Measurements from ENCODE around the gene ARHGAP27.
"Not testable (repeated sequence)": the region's sequence is repeated elsewhere in the genome, so short reads cannot be mapped to it uniquely, and the experiment has no call there.

The ARHGAP27 gene

DNA sequence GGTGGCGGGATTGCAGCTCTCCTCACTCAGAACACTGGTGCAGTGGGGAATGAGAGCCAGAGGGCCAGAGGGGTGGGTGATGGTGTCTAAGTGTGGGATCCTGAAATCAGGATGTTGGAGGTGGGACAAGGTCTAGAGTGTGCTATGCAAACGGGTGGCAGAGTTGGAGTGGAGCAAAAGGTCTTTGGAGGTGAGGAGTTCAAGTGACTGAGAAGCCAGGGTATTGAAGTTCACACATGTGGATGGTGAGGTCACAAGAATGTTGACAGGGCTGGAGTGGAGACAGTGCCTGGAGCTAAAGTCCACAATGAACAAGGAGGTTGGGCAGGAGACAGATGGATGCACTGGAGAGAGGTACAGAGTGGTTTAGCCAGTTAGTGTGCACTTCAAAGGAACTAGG, 77.6 kb downstream of the ARHGAP27 start:
- DNase-seq, result no peak

DNA sequence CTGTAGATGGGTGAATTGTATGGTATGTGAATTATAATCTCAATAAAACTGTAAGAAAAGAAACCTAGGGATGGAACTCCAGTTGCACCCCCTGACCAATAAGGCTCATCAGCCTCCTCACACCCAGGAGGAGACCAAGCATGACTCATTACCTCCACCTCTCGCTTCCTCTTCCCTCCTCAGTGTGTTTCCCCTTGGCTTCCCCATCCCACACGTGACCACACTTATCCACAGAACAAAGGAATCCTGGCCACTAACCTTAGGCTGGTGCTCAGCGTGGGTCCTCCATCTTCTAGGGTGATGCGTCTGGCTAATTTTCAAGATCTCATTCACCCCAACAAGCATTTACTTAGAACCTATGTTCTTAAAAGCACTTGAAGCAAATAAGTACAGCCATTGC, 79.6 kb downstream of the ARHGAP27 start:
- no peak for DNase-seq

DNA sequence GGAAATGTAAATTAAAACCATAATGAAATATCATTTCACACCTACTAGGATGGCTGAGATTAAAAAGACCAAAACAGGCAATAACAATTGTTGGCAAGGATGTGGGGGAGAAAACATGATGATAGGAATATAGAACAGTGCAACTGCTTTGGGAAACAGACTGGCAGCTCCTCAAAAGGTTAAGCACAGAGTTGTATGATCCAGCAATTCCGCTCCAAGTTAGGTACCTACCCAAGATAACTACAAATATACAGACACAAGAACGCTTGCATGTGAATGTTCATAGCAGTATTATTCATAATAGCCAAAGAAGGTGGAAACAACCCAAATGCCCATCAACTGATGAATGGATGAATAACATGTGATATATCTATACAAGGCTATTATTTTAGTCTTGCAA, 80.8 kb downstream of the ARHGAP27 start:
- DNase-seq, result no peak

DNA sequence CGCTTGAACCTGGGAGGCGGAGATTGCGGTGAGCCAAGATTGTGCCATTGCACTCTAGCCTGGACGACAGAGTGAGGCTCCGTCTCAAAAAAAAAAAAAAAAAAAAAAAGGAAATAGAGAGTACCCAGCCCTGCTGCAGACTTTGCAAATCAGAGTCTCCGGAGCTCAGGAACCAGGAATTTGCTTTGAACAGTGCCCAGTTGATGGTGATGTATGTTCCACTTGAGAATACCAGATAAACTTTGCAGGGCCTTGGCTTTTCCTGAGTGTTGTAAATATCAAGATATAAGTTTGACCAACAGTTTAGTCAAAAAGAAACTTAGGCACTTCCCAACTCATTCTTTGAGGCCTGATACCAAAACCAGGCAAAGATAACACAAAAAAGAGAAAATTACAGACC, 85.2 kb downstream of the ARHGAP27 start:
- no peak for DNase-seq

DNA sequence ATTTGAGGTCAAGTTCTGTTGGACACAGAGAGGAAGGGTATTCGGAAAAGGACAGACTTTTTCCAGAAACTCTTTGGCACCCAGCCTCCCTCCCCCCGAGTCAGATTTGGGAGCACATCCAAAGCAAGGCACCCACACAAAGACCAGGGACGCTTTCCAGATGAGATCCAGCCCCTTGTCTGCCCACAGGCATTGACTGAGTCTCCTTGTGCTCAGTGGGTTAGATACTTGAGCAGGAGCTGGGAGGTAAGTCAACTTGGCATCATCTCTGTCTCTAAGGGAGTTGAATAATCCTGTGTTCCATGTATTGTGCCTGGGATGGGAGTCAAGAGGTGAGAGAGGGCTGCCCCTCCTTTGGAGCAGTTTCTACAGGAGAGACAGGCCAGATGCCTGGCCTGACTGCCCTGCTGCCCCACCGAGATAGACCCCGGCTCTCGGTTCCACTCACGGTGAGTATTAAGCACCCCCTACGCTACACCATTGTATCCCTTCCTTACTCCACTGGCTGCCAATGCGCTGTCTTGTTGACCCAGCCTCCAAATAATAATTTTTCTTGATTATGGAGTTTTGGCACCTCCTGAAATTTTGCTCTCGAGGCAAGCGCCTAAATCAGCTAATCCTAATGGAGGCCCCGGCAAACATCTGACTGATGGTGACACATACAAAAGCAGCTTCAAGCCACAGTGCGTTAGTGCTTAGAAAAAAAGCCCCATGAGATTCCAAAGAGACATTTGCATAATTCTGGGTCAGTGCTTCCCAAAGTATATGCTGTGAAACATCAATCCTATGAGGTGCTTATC, 86.3 kb downstream of the ARHGAP27 start:
- DNase-seq, result no peak

DNA sequence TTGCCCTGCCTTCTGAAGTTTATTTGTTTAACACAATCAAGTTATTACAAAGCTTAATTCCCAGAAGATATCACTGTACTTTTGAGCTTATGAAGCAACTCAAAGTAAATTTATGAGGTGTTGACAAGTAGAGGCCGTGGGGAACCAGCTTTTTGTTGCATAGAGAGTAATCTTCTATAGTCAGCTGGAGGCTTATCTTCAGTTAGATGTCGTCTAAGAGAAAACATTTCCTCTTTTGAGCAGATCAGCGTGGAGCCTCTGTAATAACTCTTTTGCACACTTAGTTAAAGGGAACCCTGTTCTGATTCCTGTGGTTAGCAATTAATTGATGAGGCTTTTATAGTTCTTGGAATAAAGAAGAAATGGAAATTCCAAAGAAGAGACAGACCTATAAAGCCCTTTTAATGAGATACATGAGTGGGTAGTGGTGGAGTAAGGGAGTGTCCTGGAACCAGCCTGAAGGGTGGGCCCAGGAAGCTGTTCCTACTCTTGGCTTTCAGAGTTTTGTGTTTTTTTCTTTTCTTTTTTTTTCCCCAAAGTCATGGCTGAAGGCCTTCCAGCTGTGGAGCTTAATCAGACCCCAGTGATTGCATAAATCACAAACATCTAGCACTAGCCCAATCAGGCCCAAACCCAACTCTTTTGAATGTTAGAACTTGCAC, 87.0 kb downstream of the ARHGAP27 start:
- DNase-seq, result no peak

DNA sequence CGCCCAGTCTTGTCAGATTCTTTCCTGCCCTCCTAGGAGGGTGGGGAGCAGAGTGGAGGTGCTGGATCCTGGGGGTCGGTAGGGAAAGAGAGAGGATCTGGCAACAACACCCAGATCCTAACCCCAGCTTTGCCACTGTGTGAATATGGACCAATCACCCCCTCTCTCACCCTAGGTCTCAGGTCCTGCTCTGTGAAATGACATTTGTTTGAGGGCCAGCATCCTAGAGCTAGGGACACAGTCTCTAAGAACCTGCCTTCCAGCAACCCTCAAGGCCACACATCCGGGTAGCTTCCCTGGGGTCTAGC, 87.5 kb downstream of the ARHGAP27 start:
- no peak for DNase-seq

DNA sequence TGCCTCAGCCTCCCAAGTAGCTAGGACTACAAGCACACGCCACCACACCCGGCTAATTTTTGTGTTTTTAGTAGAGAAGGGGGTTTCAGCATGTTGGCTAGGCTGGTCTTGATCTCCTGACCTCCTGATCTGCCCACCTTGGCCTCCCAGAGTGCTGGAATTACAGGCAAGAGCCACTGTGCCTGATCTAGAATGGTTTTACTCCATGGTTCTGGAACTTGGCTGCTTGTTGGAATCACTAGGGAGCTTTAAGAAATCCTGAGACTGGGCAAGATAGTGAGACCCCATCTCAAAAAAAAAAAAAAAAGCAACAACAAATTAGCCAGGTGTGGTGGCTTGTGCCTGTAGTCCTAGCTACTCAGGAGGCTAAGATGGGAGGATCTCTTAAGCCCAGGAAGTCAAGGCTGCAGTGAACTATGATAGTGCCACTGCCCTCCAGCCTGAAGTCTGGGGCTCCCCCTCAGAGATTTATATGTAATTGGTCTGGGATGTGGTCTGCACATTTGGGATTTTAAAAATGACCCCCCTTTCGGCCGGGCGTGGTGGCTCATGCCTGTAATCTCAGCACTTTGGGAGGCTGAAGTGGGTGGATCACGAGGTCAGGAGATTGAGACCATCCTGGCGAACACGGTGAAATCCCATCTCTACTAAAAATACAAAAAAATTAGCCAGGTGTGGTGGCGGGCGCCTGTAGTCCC, 88.6 kb downstream of the ARHGAP27 start:
- DNase-seq, result not testable (repeated sequence)

All from NCI-H524 treated with DMSO at 0.1 percent for 48 hours (cell line).